Measurements from ENCODE around the gene RERG.

- no peak for TF ChIP-seq CTCF (conservative IDR thresholded peaks at IDR 0.05)
- no peak for TF ChIP-seq ZFX (IDR thresholded peaks at IDR 0.05)
Measured at GRCh38 chr12:15130541-15130940, 90.7 kb downstream of the RERG start.
